B cell (primary cell): ENCODE data around the gene ESR2. TPM values are rescaled to one million over a fixed set of nuclear protein-coding genes. Genes with fewer than 3 reads are reported as not detected.

Experiments
- ATAC-seq: fragments of 200-7000 bp; cut with Tn5 transposase; one replicate; pipeline ENCODE4 v1.10.0; 2021; ENCODE audit warnings: low read depth, mild to moderate bottlenecking, moderate number of reproducible peaks, moderate library complexity
- CTCF ChIA-PET: fragments of 350-600 bp; sonication (Branson Sonifier 250); formaldehyde crosslinking; loops from one replicate; lab custom pipeline; 2021; ENCODE audit warnings: antibody characterized with exemption, inconsistent platforms; lab: Charles Lee
- POLR2A ChIA-PET: fragments of 350-600 bp; sonication (Branson Sonifier 250); formaldehyde crosslinking; loops from one replicate; lab custom pipeline; 2021; ENCODE audit warnings: antibody characterized with exemption; lab: Charles Lee
- DNase-seq: peaks from one replicate; pipeline ENCODE4 v3.0.0; 2013
- H2AFZ ChIP-seq: 2 replicates; pipeline ENCODE4 v1.6.1; 2012; ENCODE audit warnings: mild to moderate bottlenecking, low read depth, low read length; ENCODE audit not compliant: insufficient read depth, poor library complexity, severe bottlenecking
- H3K27ac ChIP-seq, 2 donors: 1 replicate in 1 of 2; 2 replicates in 1 of 2; pipeline ENCODE4 v1.5.1; 2012 to 2013; ENCODE audit warnings: low read length in 2 of 2, mild to moderate bottlenecking in 2 of 2, moderate library complexity in 1 of 2
- H3K27me3 ChIP-seq, 4 experiments: fragments of 200-600 bp in 1 of 4; sonication (generic) in 1 of 4; replicated peaks in 1 of 4; 1 replicate in 2 of 4; 2 replicates in 2 of 4; pipeline versions ENCODE4 v1.6.1 to v1.7.0; 2013 to 2016; ENCODE audit warnings: low read length in 3 of 4, mild to moderate bottlenecking in 2 of 4, mixed read lengths in 1 of 4, moderate library complexity in 1 of 4; ENCODE audit not compliant: insufficient read depth in 4 of 4, control insufficient read depth in 3 of 4; ENCODE audit errors: control extremely low read depth in 1 of 4
- H3K36me3 ChIP-seq, 2 experiments: replicated peaks in 1 of 2; 1 replicate in 1 of 2; 2 replicates in 1 of 2; pipeline versions ENCODE4 v1.6.1 to v1.7.1; 2013; ENCODE audit warnings: low read length in 1 of 2; ENCODE audit not compliant: insufficient read depth in 2 of 2, control insufficient read depth in 1 of 2; ENCODE audit errors: control extremely low read depth in 1 of 2, extremely low read depth in 1 of 2
- H3K4me1 ChIP-seq, 2 donors: fragments of 200-600 bp in 1 of 2; sonication (generic) in 1 of 2; 1 replicate in 1 of 2; 2 replicates in 1 of 2; pipeline versions ENCODE4 v1.5.1 to v1.6.1; 2013 to 2017; ENCODE audit warnings: low read length in 2 of 2; ENCODE audit not compliant: control insufficient read depth in 2 of 2, insufficient read depth in 2 of 2
- H3K4me2 ChIP-seq: replicated peaks from 2 replicates; pipeline ENCODE3; 2012; ENCODE audit warnings: mild to moderate bottlenecking, low read depth, low read length; ENCODE audit not compliant: poor library complexity, severe bottlenecking
- H3K4me3 ChIP-seq, 5 experiments: fragments of 200-600 bp in 1 of 5; sonication (generic) in 1 of 5; 1 replicate in 3 of 5; 2 replicates in 2 of 5; pipeline versions ENCODE4 v1.5.1 to v1.7.0; 2011 to 2016; ENCODE audit warnings: low read length in 4 of 5, mild to moderate bottlenecking in 4 of 5, low read depth in 2 of 5, control low read depth in 1 of 5, moderate library complexity in 1 of 5; ENCODE audit not compliant: insufficient read depth in 1 of 5; ENCODE audit errors: control extremely low read depth in 1 of 5, extremely low read depth in 1 of 5
- H3K79me2 ChIP-seq: fragments of 200-600 bp; sonication (generic); one replicate; pipeline ENCODE4 v1.6.0; 2016; ENCODE audit warnings: low read length; ENCODE audit not compliant: control insufficient read depth, insufficient read depth
- H3K9ac ChIP-seq: fragments of 200-600 bp; sonication (generic); 2 replicates; pipeline ENCODE4 v1.6.1; 2017; ENCODE audit warnings: mild to moderate bottlenecking, low read length, moderate library complexity
- H3K9me3 ChIP-seq, 3 donors: one replicate each; pipeline versions ENCODE4 v1.6.1 to v1.7.1; 2013; ENCODE audit warnings: low read length in 2 of 3; ENCODE audit not compliant: control insufficient read depth in 2 of 3, insufficient read depth in 1 of 3; ENCODE audit errors: control extremely low read depth in 1 of 3
- H4K20me1 ChIP-seq: 2 replicates; pipeline ENCODE4 v1.6.0; 2012; ENCODE audit warnings: mild to moderate bottlenecking, low read length; ENCODE audit not compliant: insufficient read depth, control insufficient read depth, poor library complexity, severe bottlenecking
- H3K27ac Mint-ChIP-seq: one replicate; pipeline ENCODE4 v1.8.0; 2021; ENCODE audit warnings: mixed read lengths
- H3K27me3 Mint-ChIP-seq: one replicate; pipeline ENCODE4 v1.8.0; 2021; ENCODE audit warnings: mixed read lengths
- H3K4me1 Mint-ChIP-seq: one replicate; pipeline ENCODE4 v1.8.0; 2021; ENCODE audit warnings: mixed read lengths
- H3K4me3 Mint-ChIP-seq: one replicate; pipeline ENCODE4 v1.8.0; 2021; ENCODE audit warnings: mixed read lengths
- H3K9me3 Mint-ChIP-seq: one replicate; pipeline ENCODE4 v1.8.0; 2022; ENCODE audit warnings: mixed read lengths; ENCODE audit not compliant: insufficient read depth
- CTCF ChIP-seq: fragments of 200-600 bp; IDR thresholded peaks from one replicate; pipeline ENCODE4 v1.8.0; 2022; ENCODE audit warnings: antibody characterized with exemption, mild to moderate bottlenecking
- EZH2 ChIP-seq: IDR thresholded peaks from 2 replicates; pipeline ENCODE4 v1.6.1; 2012; ENCODE audit warnings: borderline replicate concordance, low read depth, mild to moderate bottlenecking, moderate library complexity, low read length; ENCODE audit not compliant: insufficient read depth, poor library complexity, severe bottlenecking
- WGBS: methylation state at CpG from one replicate; pipeline ENCODE4 v1.1.5; 2013; ENCODE audit warnings: missing lambda C conversion rate; ENCODE audit not compliant: insufficient coverage; 5-methylcytosine and 5-hydroxymethylcytosine counted together
- intact Hi-C: fragments of 100-400 bp; cut with micrococcal nuclease; formaldehyde crosslinking; loops from one replicate; pipeline ENCODE4 v1.10.0; 2022
- polyA plus RNA-seq: library from polyadenylated mRNA; depleted of rRNA; stranded (reverse); fragments of >200 nt; gene quantifications from 2 replicates; pipeline ENCODE4 v1.2.3, GENCODE V29; 2012
- total RNA-seq, 2 donors: library from RNA; stranded (reverse); fragments of 120-200 nt in 1 of 2; gene quantifications; 1 replicate in 1 of 2; 2 replicates in 1 of 2; pipeline versions ENCODE4 v1.2.3 to v1.2.4, GENCODE V29; 2013 to 2022

ESR2 gene
- total and polyA plus RNA-seq, 2 donors (not counting 1 experiment from before 2014, with no cell fraction given) = 5.4 to 87.8 TPM

GRCh38 chr14:64260418-64260817, 33.8 kb downstream of the ESR2 start:
- no peak for ATAC-seq

GRCh38 chr14:64255756-64256155, 38.4 kb downstream of the ESR2 start:
- CTCF ChIA-PET = no interaction called here

More at GRCh38 chr14:64260418-64260817, 33.8 kb downstream of the ESR2 start:
- intact Hi-C loops = no loop called here
- Mint-ChIP-seq H3K4me3 (no peak overlapping the region), H3K4me1 (peaks cover 7% of the 10 kb centered on the region), H3K27ac (no peak overlapping the region), H3K9me3 (no peaks in the 10 kb centered on the region), H3K27me3 (no peaks in the 10 kb centered on the region)
- H3K27me3 ChIP-seq = no peaks in the 10 kb centered on the region
- H3K27ac ChIP-seq = no peak overlapping the region
- H3K4me3 ChIP-seq = no peak overlapping the region
- H3K9me3 ChIP-seq = peaks cover 0 to 1% (median 0%) of the 10 kb centered on the region in 3 donors
- H3K4me1 ChIP-seq = peaks cover 2 to 5% of the 10 kb centered on the region in 2 donors
- no peaks in the 10 kb centered on the region for H3K79me2 ChIP-seq
- 93% methylated on average over 21 of the region's 21 CpGs for WGBS
- H3K4me2 ChIP-seq = no peak overlapping the region
- H2AFZ ChIP-seq = no peak overlapping the region
- CTCF ChIA-PET = no interaction called here
- H4K20me1 ChIP-seq = no peaks in the 10 kb centered on the region
- TF ChIP-seq CTCF (no peak), EZH2 (no peak)
- H3K9ac ChIP-seq = no peak overlapping the region
- DNase-seq = no peak
- POLR2A ChIA-PET = no interaction called here
- no peaks in the 10 kb centered on the region for H3K36me3 ChIP-seq

More at GRCh38 chr14:64255756-64256155, 38.4 kb downstream of the ESR2 start:
- H3K4me3 Mint-ChIP-seq = no peak overlapping the region
- POLR2A ChIA-PET = no interaction called here
- Histone ChIP-seq H3K9ac (no peak overlapping the region), H3K27ac (no peak overlapping the region), H3K4me3 (no peak overlapping the region), H3K4me1 (no peaks in the 10 kb centered on the region), H3K79me2 (no peaks in the 10 kb centered on the region), H3K27me3 (no peaks in the 10 kb centered on the region), H3K36me3 (no peaks in the 10 kb centered on the region), H3K9me3 (no peaks in the 10 kb centered on the region), H3K4me2 (no peak overlapping the region), H2AFZ (no peak overlapping the region), H4K20me1 (no peaks in the 10 kb centered on the region)
- no peak for ATAC-seq
- TF ChIP-seq CTCF (no peak), EZH2 (no peak)
- no peaks in the 10 kb centered on the region for H3K27me3 Mint-ChIP-seq
- intact Hi-C loops = no loop called here
- no peaks in the 10 kb centered on the region for H3K9me3 Mint-ChIP-seq
- no peaks in the 10 kb centered on the region for H3K4me1 Mint-ChIP-seq
- no CpG with 5 or more reads among the region's 1 CpG for WGBS
- no peak for DNase-seq
- H3K27ac Mint-ChIP-seq = no peak overlapping the region
